Loucy (cell line): ENCODE results near the gene GNAT2.

Experiments
- EZH2phosphoT487 ChIP-seq: fragments of 200-600 bp; IDR thresholded peaks from 2 replicates; pipeline ENCODE4 v1.6.1; 2018; ENCODE audit warnings: antibody characterized with exemption, mild to moderate bottlenecking, moderate library complexity, borderline replicate concordance
- TF ChIP-seq, protein P1 (sequence below): fragments of 200-600 bp; sonication (generic); conservative IDR thresholded peaks from 2 replicates; pipeline ENCODE4 v1.5.1; 2014; ENCODE audit warnings: mild to moderate bottlenecking, antibody characterized with exemption, low read length

GRCh38 chr1:109615879-109616278, 3.5 kb downstream of the GNAT2 start:
- no peak for TF ChIP-seq EZH2phosphoT487
- TF ChIP-seq, protein P1, sequence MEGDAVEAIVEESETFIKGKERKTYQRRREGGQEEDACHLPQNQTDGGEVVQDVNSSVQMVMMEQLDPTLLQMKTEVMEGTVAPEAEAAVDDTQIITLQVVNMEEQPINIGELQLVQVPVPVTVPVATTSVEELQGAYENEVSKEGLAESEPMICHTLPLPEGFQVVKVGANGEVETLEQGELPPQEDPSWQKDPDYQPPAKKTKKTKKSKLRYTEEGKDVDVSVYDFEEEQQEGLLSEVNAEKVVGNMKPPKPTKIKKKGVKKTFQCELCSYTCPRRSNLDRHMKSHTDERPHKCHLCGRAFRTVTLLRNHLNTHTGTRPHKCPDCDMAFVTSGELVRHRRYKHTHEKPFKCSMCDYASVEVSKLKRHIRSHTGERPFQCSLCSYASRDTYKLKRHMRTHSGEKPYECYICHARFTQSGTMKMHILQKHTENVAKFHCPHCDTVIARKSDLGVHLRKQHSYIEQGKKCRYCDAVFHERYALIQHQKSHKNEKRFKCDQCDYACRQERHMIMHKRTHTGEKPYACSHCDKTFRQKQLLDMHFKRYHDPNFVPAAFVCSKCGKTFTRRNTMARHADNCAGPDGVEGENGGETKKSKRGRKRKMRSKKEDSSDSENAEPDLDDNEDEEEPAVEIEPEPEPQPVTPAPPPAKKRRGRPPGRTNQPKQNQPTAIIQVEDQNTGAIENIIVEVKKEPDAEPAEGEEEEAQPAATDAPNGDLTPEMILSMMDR = no peak
